ENCODE measurements around the gene NYAP2.

- TF ChIP-seq CTCF (conservative IDR thresholded peaks at IDR 0.05; ENCODE audit: low read length) (no peak), EZH2phosphoT487 (IDR thresholded peaks at IDR 0.05; ENCODE audit: borderline replicate concordance) (no peak)
Measured at GRCh38 chr2:225472161-225472560, 72.7 kb downstream of the NYAP2 start.
